ENCODE data around the gene RGS13. TPM values are rescaled to one million over a fixed set of nuclear protein-coding genes. Genes with fewer than 3 reads are reported as not detected.

Gene RGS13
- total RNA-seq (under 1 TPM in 3 of 4 donors, not detected in 1; 0.11 to 0.25 (median 0.20) TPM), polyA plus RNA-seq (under 1 TPM in 2 of 3 donors, not detected in 1; 0.03 to 0.04 TPM)
- long read RNA-seq, donor 1 = 0 reads
- long read RNA-seq, donor 2 = 0 reads

GRCh38 chr1:192635939-192636338 lies at the start of gene RGS13:
TSS of gene RGS13 (plus strand) at chr1:192636147. CDS start at chr1:192644335, 8,188 bp downstream.
- Histone ChIP-seq H3K4me3 (no peak within 1 kb of the TSS), H3K27ac (no peak within 1 kb of the TSS), H3K36me3 (ENCODE audit: insufficient read depth in 1 of 2, low read depth in 1 of 2) (no peaks in the 10 kb centered on the region), H3K4me1 (no peaks in the 10 kb centered on the region), H3K9me3 (no peaks in the 10 kb centered on the region), H3K27me3 (ENCODE audit: insufficient read depth in 3 of 3, low read length in 2 of 3) (no peaks in the 10 kb centered on the region)
- ATAC-seq = no peak
- TF ChIP-seq CTCF (IDR thresholded peaks at IDR 0.05) = no peak
- 63 to 69% (median 67%) methylated on average over 4 of the region's 4 CpGs for WGBS, 3 donors
- intact Hi-C loops (cut with DNase I) = no loop called here
- no peak for DNase-seq

GRCh38 chr1:192587386-192588266 lies 48.3 kb upstream of the RGS13 start:
- intact Hi-C loops (cut with DNase I) = no loop called here
- WGBS, 3 donors = 83% methylated on average over 5 of the region's 5 CpGs

GRCh38 chr1:192588546-192588945 lies 47.4 kb upstream of the RGS13 start:
- Histone ChIP-seq H3K4me3 (no peak overlapping the region), H3K27me3 (ENCODE audit: insufficient read depth in 3 of 3, low read length in 2 of 3) (no peaks in the 10 kb centered on the region), H3K36me3 (ENCODE audit: insufficient read depth in 1 of 2, low read depth in 1 of 2) (no peaks in the 10 kb centered on the region), H3K27ac (no peak overlapping the region), H3K4me1 (no peaks in the 10 kb centered on the region), H3K9me3 (no peaks in the 10 kb centered on the region)
- ATAC-seq (no peak), DNase-seq (no peak)
- intact Hi-C loops (cut with DNase I) = no loop called here
- WGBS, 3 donors = 63 to 83% (median 68%) methylated on average over 1 of the region's 1 CpG
- TF ChIP-seq CTCF (IDR thresholded peaks at IDR 0.05) = no peak

More at GRCh38 chr1:192587386-192588266, 48.3 kb upstream of the RGS13 start:
- Histone ChIP-seq H3K9me3 (no peaks in the 10 kb centered on the region), H3K36me3 (ENCODE audit: insufficient read depth in 1 of 2, low read depth in 1 of 2) (no peaks in the 10 kb centered on the region), H3K4me3 (no peak overlapping the region), H3K4me1 (no peaks in the 10 kb centered on the region), H3K27me3 (ENCODE audit: insufficient read depth in 3 of 3, low read length in 2 of 3) (no peaks in the 10 kb centered on the region), H3K27ac (no peak overlapping the region)
- ATAC-seq (no peak), DNase-seq (no peak)
- TF ChIP-seq CTCF (IDR thresholded peaks at IDR 0.05) = no peak

- intact Hi-C loops (cut with DNase I) = no loop called here
- H3K4me1 ChIP-seq = no peaks in the 10 kb centered on the region
- DNase-seq (no peak), ATAC-seq (no peak)
- H3K36me3 ChIP-seq (ENCODE audit: insufficient read depth in 1 of 2, low read depth in 1 of 2) = no peaks in the 10 kb centered on the region
- TF ChIP-seq CTCF (IDR thresholded peaks at IDR 0.05) = no peak
- no peaks in the 10 kb centered on the region for H3K27me3 ChIP-seq (ENCODE audit: insufficient read depth in 3 of 3, low read length in 2 of 3)
- H3K9me3 ChIP-seq = no peaks in the 10 kb centered on the region
- no peak overlapping the region for H3K4me3 ChIP-seq
- no peak overlapping the region for H3K27ac ChIP-seq
- 91 to 95% (median 92%) methylated on average over 3 of the region's 3 CpGs for WGBS, 3 donors
These were observed 46.1 kb upstream of the RGS13 start for GRCh38 chr1:192589813-192590212.
